Effector memory CD8-positive, alpha-beta T cell (primary cell): ENCODE measurements around the gene MYO5B.

ENCODE experiments used
- ATAC-seq: fragments of 150-1000 bp; cut with Tn5 transposase; replicated peaks from 2 replicates; pipeline ENCODE4 v1.10.0; 2021; ENCODE audit warnings: mild to moderate bottlenecking, moderate library complexity
- DNase-seq, 3 experiments: peaks; one replicate each; pipeline ENCODE4 v3.0.0; 2021
- H3K27ac Mint-ChIP-seq, 2 donors: one replicate each; pipeline ENCODE4 v1.8.0; 2022; ENCODE audit warnings: mild to moderate bottlenecking in 2 of 2, mixed read lengths in 2 of 2, moderate library complexity in 2 of 2
- H3K27me3 Mint-ChIP-seq, 2 donors: one replicate each; pipeline ENCODE4 v1.8.0; 2022; ENCODE audit warnings: mixed read lengths in 2 of 2
- H3K36me3 Mint-ChIP-seq: one replicate; pipeline ENCODE4 v1.8.0; 2022; ENCODE audit warnings: mild to moderate bottlenecking, moderate library complexity, mixed read lengths; ENCODE audit not compliant: insufficient read depth
- H3K4me1 Mint-ChIP-seq, 2 donors: one replicate each; pipeline ENCODE4 v1.8.0; 2022; ENCODE audit warnings: low read depth in 2 of 2, mixed read lengths in 2 of 2
- H3K4me3 Mint-ChIP-seq, 2 donors: one replicate each; pipeline ENCODE4 v1.8.0; 2022; ENCODE audit warnings: mild to moderate bottlenecking in 2 of 2, mixed read lengths in 2 of 2, moderate library complexity in 2 of 2
- H3K9me3 Mint-ChIP-seq, 2 donors: one replicate each; pipeline ENCODE4 v1.8.0; 2022; ENCODE audit warnings: mixed read lengths in 2 of 2

The MYO5B gene

GRCh38 chr18:50199346-50199855 lies 4.5 kb upstream of the MYO5B start:
- no peak for DNase-seq

GRCh38 chr18:50196261-50196660 lies 1.3 kb upstream of the MYO5B start:
- Mint-ChIP-seq H3K4me3 (peak overlapping the region in 1 of 2 donors; percentile 41), H3K4me1 (peaks cover 8 to 12% of the 10 kb centered on the region in 2 donors), H3K27me3 (peaks cover 68 to 88% of the 10 kb centered on the region in 2 donors), H3K9me3 (peaks cover 0 to 4% of the 10 kb centered on the region in 2 donors), H3K27ac (no peak overlapping the region), H3K36me3 (no peaks in the 10 kb centered on the region)
- ATAC-seq (no peak), DNase-seq (no peak)

More at GRCh38 chr18:50199346-50199855, 4.5 kb upstream of the MYO5B start:
- H3K4me1 Mint-ChIP-seq, result peaks cover 10 to 16% of the 10 kb centered on the region in 2 donors
- H3K36me3 Mint-ChIP-seq, result no peaks in the 10 kb centered on the region
- H3K9me3 Mint-ChIP-seq, result peaks cover 0 to 4% of the 10 kb centered on the region in 2 donors
- ATAC-seq, result no peak
- H3K27ac Mint-ChIP-seq, result no peak overlapping the region
- H3K4me3 Mint-ChIP-seq, result no peak overlapping the region
- peaks cover 59 to 84% of the 10 kb centered on the region in 2 donors for H3K27me3 Mint-ChIP-seq

- Mint-ChIP-seq H3K36me3 (no peaks in the 10 kb centered on the region), H3K4me3 (peak overlapping the region; percentile 69 to 71), H3K27ac (no peak overlapping the region), H3K4me1 (peaks cover 8 to 12% of the 10 kb centered on the region in 2 donors), H3K9me3 (peaks cover 0 to 2% of the 10 kb centered on the region in 2 donors), H3K27me3 (peaks cover 68 to 88% of the 10 kb centered on the region in 2 donors)
- ATAC-seq (no peak), DNase-seq (no peak)
Measured at GRCh38 chr18:50195689-50196088, 742 bp upstream of the MYO5B start.

GRCh38 chr18:50193796-50194630 lies 934 bp downstream of the MYO5B start:
- Mint-ChIP-seq H3K27me3 (peaks cover 68 to 86% of the 10 kb centered on the region in 2 donors), H3K4me3 (peak overlapping the region; percentile 39 to 51), H3K4me1 (peaks cover 8 to 12% of the 10 kb centered on the region in 2 donors), H3K27ac (no peak overlapping the region), H3K9me3 (no peaks in the 10 kb centered on the region), H3K36me3 (no peaks in the 10 kb centered on the region)
- DNase-seq (no peak), ATAC-seq (no peak)

- Mint-ChIP-seq H3K27me3 (peaks cover 69 to 79% of the 10 kb centered on the region in 2 donors), H3K9me3 (no peaks in the 10 kb centered on the region), H3K4me3 (peak overlapping the region; percentile 39 to 51), H3K27ac (no peak overlapping the region), H3K4me1 (peaks cover 8 to 12% of the 10 kb centered on the region in 2 donors), H3K36me3 (no peaks in the 10 kb centered on the region)
- ATAC-seq, result no peak
- no peak for DNase-seq
Measured at GRCh38 chr18:50192995-50193795, 1.8 kb downstream of the MYO5B start.

- no peak for ATAC-seq
- H3K36me3 Mint-ChIP-seq, result no peaks in the 10 kb centered on the region
- H3K4me1 Mint-ChIP-seq, result peaks cover 4 to 12% of the 10 kb centered on the region in 2 donors
- peaks cover 60 to 67% of the 10 kb centered on the region in 2 donors for H3K27me3 Mint-ChIP-seq
- DNase-seq, result no peak
- no peak overlapping the region for H3K4me3 Mint-ChIP-seq
- H3K9me3 Mint-ChIP-seq, result no peaks in the 10 kb centered on the region
- no peak overlapping the region for H3K27ac Mint-ChIP-seq
Measured at GRCh38 chr18:50190926-50191325, 4.0 kb downstream of the MYO5B start.

- ATAC-seq (no peak), DNase-seq (no peak)
- Mint-ChIP-seq H3K4me1 (peaks cover 0 to 10% of the 10 kb centered on the region in 2 donors), H3K36me3 (no peaks in the 10 kb centered on the region), H3K4me3 (no peak overlapping the region), H3K27me3 (peaks cover 54 to 60% of the 10 kb centered on the region in 2 donors), H3K27ac (no peak overlapping the region), H3K9me3 (no peaks in the 10 kb centered on the region)
Measured at GRCh38 chr18:50190236-50190635, 4.7 kb downstream of the MYO5B start.

GRCh38 chr18:50189160-50189559 lies 5.8 kb downstream of the MYO5B start:
- Mint-ChIP-seq H3K4me3 (no peak overlapping the region), H3K27me3 (peaks cover 56 to 60% of the 10 kb centered on the region in 2 donors), H3K4me1 (peaks cover 0 to 10% of the 10 kb centered on the region in 2 donors), H3K9me3 (no peaks in the 10 kb centered on the region), H3K27ac (no peak overlapping the region), H3K36me3 (no peaks in the 10 kb centered on the region)
- DNase-seq, result no peak
- ATAC-seq, result no peak

- Mint-ChIP-seq H3K4me1 (peaks cover 0 to 5% of the 10 kb centered on the region in 2 donors), H3K27ac (no peak overlapping the region), H3K9me3 (no peaks in the 10 kb centered on the region), H3K27me3 (peaks cover 54 to 60% of the 10 kb centered on the region in 2 donors), H3K36me3 (no peaks in the 10 kb centered on the region), H3K4me3 (no peak overlapping the region)
- DNase-seq (no peak), ATAC-seq (no peak)
Measured at GRCh38 chr18:50188652-50189051, 6.3 kb downstream of the MYO5B start.

- no peak for ATAC-seq
- Mint-ChIP-seq H3K27me3 (peaks cover 53 to 60% of the 10 kb centered on the region in 2 donors), H3K4me1 (no peaks in the 10 kb centered on the region)
Measured at GRCh38 chr18:50187659-50188058, 7.3 kb downstream of the MYO5B start.

GRCh38 chr18:50186385-50186784 lies 8.6 kb downstream of the MYO5B start:
- Mint-ChIP-seq H3K9me3 (no peaks in the 10 kb centered on the region), H3K27ac (no peak overlapping the region), H3K4me1 (no peaks in the 10 kb centered on the region), H3K36me3 (no peaks in the 10 kb centered on the region), H3K4me3 (no peak overlapping the region), H3K27me3 (peaks cover 51 to 56% of the 10 kb centered on the region in 2 donors)
- DNase-seq (no peak), ATAC-seq (no peak)

More at GRCh38 chr18:50187659-50188058, 7.3 kb downstream of the MYO5B start:
- DNase-seq, result no peak
- no peaks in the 10 kb centered on the region for H3K36me3 Mint-ChIP-seq
- no peaks in the 10 kb centered on the region for H3K9me3 Mint-ChIP-seq
- H3K4me3 Mint-ChIP-seq, result no peak overlapping the region
- no peak overlapping the region for H3K27ac Mint-ChIP-seq

GRCh38 chr18:50183556-50183955 lies 11.4 kb downstream of the MYO5B start:
- Mint-ChIP-seq H3K4me1 (no peaks in the 10 kb centered on the region), H3K27me3 (peaks cover 43 to 54% of the 10 kb centered on the region in 2 donors), H3K4me3 (no peak overlapping the region), H3K36me3 (no peaks in the 10 kb centered on the region), H3K27ac (no peak overlapping the region), H3K9me3 (no peaks in the 10 kb centered on the region)
- DNase-seq, result no peak
- ATAC-seq, result no peak

- Mint-ChIP-seq H3K9me3 (no peaks in the 10 kb centered on the region), H3K36me3 (no peaks in the 10 kb centered on the region), H3K4me3 (no peak overlapping the region), H3K27ac (no peak overlapping the region), H3K4me1 (no peaks in the 10 kb centered on the region), H3K27me3 (peaks cover 45 to 65% of the 10 kb centered on the region in 2 donors)
- no peak for DNase-seq
- no peak for ATAC-seq
Measured at GRCh38 chr18:50182511-50182910, 12.4 kb downstream of the MYO5B start.
